ENCODE measurements around the gene ATP2B1.

DNA sequence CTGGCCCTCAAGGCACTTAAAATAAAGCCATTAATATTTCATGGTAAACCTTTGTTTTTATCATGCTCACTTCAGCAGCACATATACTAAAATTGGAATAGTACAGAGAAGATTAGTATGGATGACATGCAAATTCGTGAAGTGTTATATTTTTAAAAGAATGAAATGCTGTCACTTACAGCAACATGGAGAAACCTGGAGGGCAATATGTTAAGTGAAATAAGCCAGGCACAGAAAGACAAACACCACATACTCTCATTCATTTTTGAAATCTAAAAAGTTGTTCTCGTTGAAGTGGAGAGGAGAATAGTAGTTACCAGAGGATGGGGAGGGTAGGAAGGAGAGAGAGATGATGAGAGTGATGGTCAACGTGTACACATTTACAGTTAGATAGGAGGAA lies 45.4 kb upstream of the ATP2B1 start:
- no peak for TF ChIP-seq EZH2 (IDR thresholded peaks at IDR 0.05; ENCODE audit: insufficient read depth, low read length)
- TF ChIP-seq, protein P1, sequence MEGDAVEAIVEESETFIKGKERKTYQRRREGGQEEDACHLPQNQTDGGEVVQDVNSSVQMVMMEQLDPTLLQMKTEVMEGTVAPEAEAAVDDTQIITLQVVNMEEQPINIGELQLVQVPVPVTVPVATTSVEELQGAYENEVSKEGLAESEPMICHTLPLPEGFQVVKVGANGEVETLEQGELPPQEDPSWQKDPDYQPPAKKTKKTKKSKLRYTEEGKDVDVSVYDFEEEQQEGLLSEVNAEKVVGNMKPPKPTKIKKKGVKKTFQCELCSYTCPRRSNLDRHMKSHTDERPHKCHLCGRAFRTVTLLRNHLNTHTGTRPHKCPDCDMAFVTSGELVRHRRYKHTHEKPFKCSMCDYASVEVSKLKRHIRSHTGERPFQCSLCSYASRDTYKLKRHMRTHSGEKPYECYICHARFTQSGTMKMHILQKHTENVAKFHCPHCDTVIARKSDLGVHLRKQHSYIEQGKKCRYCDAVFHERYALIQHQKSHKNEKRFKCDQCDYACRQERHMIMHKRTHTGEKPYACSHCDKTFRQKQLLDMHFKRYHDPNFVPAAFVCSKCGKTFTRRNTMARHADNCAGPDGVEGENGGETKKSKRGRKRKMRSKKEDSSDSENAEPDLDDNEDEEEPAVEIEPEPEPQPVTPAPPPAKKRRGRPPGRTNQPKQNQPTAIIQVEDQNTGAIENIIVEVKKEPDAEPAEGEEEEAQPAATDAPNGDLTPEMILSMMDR (IDR thresholded peaks at IDR 0.05; ENCODE audit: insufficient read depth, low read depth, low read length): no peak
